Caco-2 (cell line): Measurements from ENCODE around the gene PIBF1. TPM values are rescaled to one million over a fixed set of nuclear protein-coding genes. Genes with fewer than 3 reads are reported as not detected.
A peak's percentile ranks its signal among the peaks of the same experiment; 100 is the strongest.

ENCODE experiments used
- BruUV-seq: library from RNA; stranded (reverse); fragments of 400-500 nt; replicated peaks from 2 replicates; lab custom pipeline; 2021; lab: Mats Ljungman, UMichigan
- CTCF ChIA-PET: fragments of 300-600 bp; sonication (Branson Sonifier 250); formaldehyde crosslinking; loops from one replicate; lab custom pipeline; 2022; ENCODE audit warnings: antibody characterized with exemption; lab: Charles Lee
- POLR2A ChIA-PET: fragments of 300-600 bp; sonication (Branson Sonifier 250); formaldehyde crosslinking; loops from one replicate; lab custom pipeline; 2022; ENCODE audit warnings: antibody characterized with exemption; lab: Charles Lee
- DNase-seq, 2 experiments: peaks; one replicate each; pipeline versions ENCODE4 v3.0.0 to v3.0.0-alpha.2; 2020 to 2022
- H3K27me3 ChIP-seq: replicated peaks from 2 replicates; pipeline ENCODE4 v1.6.0; 2011; ENCODE audit warnings: low read length; ENCODE audit not compliant: control insufficient read depth, insufficient read depth
- H3K36me3 ChIP-seq: 2 replicates; pipeline ENCODE4 v1.5.1; 2011; ENCODE audit warnings: low read length; ENCODE audit not compliant: control insufficient read depth, insufficient read depth
- H3K4me1 ChIP-seq: fragments of 250-450 bp; sonication (Bioruptor Pico); 2 replicates; pipeline ENCODE4 v1.5.1; 2020; ENCODE audit warnings: mild to moderate bottlenecking
- H3K4me3 ChIP-seq: 2 replicates; pipeline ENCODE4 v1.5.1; 2011; ENCODE audit warnings: low read depth, mild to moderate bottlenecking, control low read depth, low read length
- H3K9me3 ChIP-seq: fragments of 250-450 bp; sonication (Bioruptor Pico); 2 replicates; pipeline ENCODE4 v1.5.1; 2020; ENCODE audit warnings: mild to moderate bottlenecking, moderate library complexity
- H3K27ac Mint-ChIP-seq: one replicate; pipeline ENCODE4 v1.8.0; 2022; ENCODE audit warnings: mixed read lengths; ENCODE audit not compliant: unreplicated experiment
- H3K27me3 Mint-ChIP-seq: one replicate; pipeline ENCODE4 v1.8.0; 2022; ENCODE audit warnings: mixed read lengths; ENCODE audit not compliant: insufficient read depth, unreplicated experiment
- H3K36me3 Mint-ChIP-seq: one replicate; pipeline ENCODE4 v1.8.0; 2022; ENCODE audit warnings: mild to moderate bottlenecking, mixed read lengths; ENCODE audit not compliant: insufficient read depth, unreplicated experiment
- H3K4me1 Mint-ChIP-seq: one replicate; pipeline ENCODE4 v1.8.0; 2022; ENCODE audit warnings: low read depth, mixed read lengths; ENCODE audit not compliant: unreplicated experiment
- H3K4me3 Mint-ChIP-seq: one replicate; pipeline ENCODE4 v1.8.0; 2022; ENCODE audit warnings: mild to moderate bottlenecking, moderate library complexity, mixed read lengths; ENCODE audit not compliant: unreplicated experiment
- H3K9me3 Mint-ChIP-seq: one replicate; pipeline ENCODE4 v1.8.0; 2022; ENCODE audit warnings: mixed read lengths; ENCODE audit not compliant: unreplicated experiment
- CTCF ChIP-seq, 2 experiments: fragments of 200-600 bp in 1 of 2; IDR thresholded peaks; 1 replicate in 1 of 2; 2 replicates in 1 of 2; pipeline versions ENCODE4 v1.5.1 to v1.8.0; 2011 to 2022; ENCODE audit warnings: antibody characterized with exemption in 1 of 2, control low read depth in 1 of 2, inconsistent platforms in 1 of 2, low read depth in 1 of 2, low read length in 1 of 2, mild to moderate bottlenecking in 1 of 2, moderate library complexity in 1 of 2; ENCODE audit not compliant: insufficient read depth in 1 of 2, severe bottlenecking in 1 of 2, unreplicated experiment in 1 of 2
- intact Hi-C: fragments of 100-400 bp; cut with micrococcal nuclease; formaldehyde crosslinking; loops from one replicate; pipeline ENCODE4 v1.10.0; 2022; ENCODE audit not compliant: unreplicated experiment
- total RNA-seq: library from RNA; stranded (reverse); gene quantifications from 2 replicates; pipeline ENCODE4 v1.2.3, GENCODE V29; 2022

The PIBF1 gene
- total RNA-seq, 1 experiment from 2014 or later, result 13.4 TPM

- POLR2A ChIA-PET, result no interaction called here
- H3K4me1 ChIP-seq, result peaks cover 29% of the 10 kb centered on the region
- no peaks in the 10 kb centered on the region for H3K9me3 Mint-ChIP-seq
- peaks cover 47% of the 10 kb centered on the region for H3K4me1 Mint-ChIP-seq
- CTCF ChIA-PET, result no interaction called here
- no peaks in the 10 kb centered on the region for H3K9me3 ChIP-seq
- no peaks in the 10 kb centered on the region for H3K36me3 ChIP-seq
- peaks cover 4% of the 10 kb centered on the region for H3K36me3 Mint-ChIP-seq
- H3K27me3 ChIP-seq, result no peaks in the 10 kb centered on the region
- H3K4me3 Mint-ChIP-seq, result no peak overlapping the region
- no TSS peak for BruUV-seq
- H3K27ac Mint-ChIP-seq, result peak overlapping the region; percentile 80
- H3K27me3 Mint-ChIP-seq, result no peaks in the 10 kb centered on the region
- no peak overlapping the region for H3K4me3 ChIP-seq
- DNase-seq, result no peak
- intact Hi-C loops, result no loop called here
- TF ChIP-seq CTCF (IDR thresholded peaks at IDR 0.05; ENCODE audit: insufficient read depth in 1 of 2, low read depth in 1 of 2, low read length in 1 of 2, severe bottlenecking in 1 of 2, unreplicated experiment in 1 of 2), result no peak
These were observed 243.5 kb downstream of the PIBF1 start for GRCh38 chr13:73025217-73026012.

GRCh38 chr13:73034901-73035300 lies 253.0 kb downstream of the PIBF1 start:
- no peaks in the 10 kb centered on the region for H3K9me3 ChIP-seq
- no peaks in the 10 kb centered on the region for H3K36me3 ChIP-seq
- ChIA-PET CTCF (no interaction called here), POLR2A (no interaction called here)
- no peaks in the 10 kb centered on the region for H3K27me3 ChIP-seq
- peaks cover 39% of the 10 kb centered on the region for H3K4me1 Mint-ChIP-seq
- TF ChIP-seq CTCF (IDR thresholded peaks at IDR 0.05; ENCODE audit: insufficient read depth in 1 of 2, low read depth in 1 of 2, low read length in 1 of 2, severe bottlenecking in 1 of 2, unreplicated experiment in 1 of 2), result no peak
- no peaks in the 10 kb centered on the region for H3K27me3 Mint-ChIP-seq
- no peak overlapping the region for H3K4me3 ChIP-seq
- no TSS peak for BruUV-seq
- DNase-seq, result no peak
- intact Hi-C loops, result no loop called here
- H3K4me1 ChIP-seq, result peaks cover 53% of the 10 kb centered on the region
- H3K36me3 Mint-ChIP-seq, result peaks cover 6% of the 10 kb centered on the region
- no peak overlapping the region for H3K4me3 Mint-ChIP-seq
- H3K27ac Mint-ChIP-seq, result peak overlapping the region; percentile 34
- H3K9me3 Mint-ChIP-seq, result no peaks in the 10 kb centered on the region

GRCh38 chr13:73035660-73036059 lies 253.7 kb downstream of the PIBF1 start:
- Histone ChIP-seq H3K36me3 (no peaks in the 10 kb centered on the region), H3K9me3 (no peaks in the 10 kb centered on the region), H3K4me1 (peaks cover 61% of the 10 kb centered on the region), H3K27me3 (no peaks in the 10 kb centered on the region), H3K4me3 (no peak overlapping the region)
- Mint-ChIP-seq H3K27ac (peak overlapping the region; percentile 34), H3K4me3 (no peak overlapping the region), H3K36me3 (peaks cover 6% of the 10 kb centered on the region), H3K4me1 (peaks cover 41% of the 10 kb centered on the region), H3K27me3 (no peaks in the 10 kb centered on the region), H3K9me3 (no peaks in the 10 kb centered on the region)
- intact Hi-C loops, result no loop called here
- CTCF ChIA-PET, result interaction anchor here (0.6 kb wide), 1 partner anchor 83 kb away, joined by 3 read pairs; no protein-coding TSS in a partner anchor
- no TSS peak for BruUV-seq
- POLR2A ChIA-PET, result interaction anchor here (0.6 kb wide), 1 partner anchor 24 kb away, joined by 5 read pairs; no protein-coding TSS in a partner anchor
- no peak for TF ChIP-seq CTCF (IDR thresholded peaks at IDR 0.05; ENCODE audit: insufficient read depth in 1 of 2, low read depth in 1 of 2, low read length in 1 of 2, severe bottlenecking in 1 of 2, unreplicated experiment in 1 of 2)
- DNase-seq, result no peak
